ENCODE measurements around the gene TOB2. TPM values are rescaled to one million over a fixed set of nuclear protein-coding genes. Genes with fewer than 3 reads are reported as not detected.
A peak's percentile ranks its signal among the peaks of the same experiment; 100 is the strongest.
"Not testable (repeated sequence)": the region's sequence is repeated elsewhere in the genome, so short reads cannot be mapped to it uniquely, and the experiment has no call there.

Gene TOB2
- polyA plus RNA-seq, 1 experiment: 24.3 TPM

- TF ChIP-seq CTCF (IDR thresholded peaks at IDR 0.05; ENCODE audit: insufficient read depth, low read depth, low read length): no peak
- Histone ChIP-seq H3K27me3 (ENCODE audit: control insufficient read depth, insufficient read depth, low read length) (no peaks in the 10 kb centered on the region), H3K36me3 (ENCODE audit: control insufficient read depth, insufficient read depth, low read length) (no peaks in the 10 kb centered on the region), H3K4me3 (ENCODE audit: low read depth, low read length) (no peak overlapping the region)
- ChIA-PET CTCF (interaction anchor here (0.7 to 1.8 kb wide), 2 partner anchors 106 to 110 kb away, joined by 3 to 10 read pairs; no protein-coding TSS in a partner anchor), POLR2A (no interaction called here)
- DNase-seq (ENCODE audit: low read depth): no peak
Measured at GRCh38 chr22:41407433-41407832, 39.2 kb downstream of the TOB2 start.

GRCh38 chr22:41406410-41406809 is 40.2 kb downstream of the TOB2 start:
- TF ChIP-seq CTCF (IDR thresholded peaks at IDR 0.05; ENCODE audit: insufficient read depth, low read depth, low read length): no peak
- Histone ChIP-seq H3K4me3 (ENCODE audit: low read depth, low read length) (no peak overlapping the region), H3K36me3 (ENCODE audit: control insufficient read depth, insufficient read depth, low read length) (no peaks in the 10 kb centered on the region), H3K27me3 (ENCODE audit: control insufficient read depth, insufficient read depth, low read length) (no peaks in the 10 kb centered on the region)
- CTCF ChIA-PET: interaction anchor here (1.8 kb wide), 1 partner anchor 111 kb away, joined by 10 read pairs; no protein-coding TSS in a partner anchor
- POLR2A ChIA-PET: no interaction called here
- no peak for DNase-seq (ENCODE audit: low read depth)

- ChIA-PET CTCF (interaction anchor here (1.8 to 6.9 kb wide), 4 partner anchors 40 to 120 kb away, joined by 10 to 170 read pairs (median 55); partner anchors contain the start of gene TOB2), POLR2A (no interaction called here)
- Histone ChIP-seq H3K36me3 (ENCODE audit: control insufficient read depth, insufficient read depth, low read length) (no peaks in the 10 kb centered on the region), H3K4me3 (ENCODE audit: low read depth, low read length) (no peak overlapping the region), H3K27me3 (ENCODE audit: control insufficient read depth, insufficient read depth, low read length) (no peaks in the 10 kb centered on the region)
- no peak for DNase-seq (ENCODE audit: low read depth)
- no peak for TF ChIP-seq CTCF (IDR thresholded peaks at IDR 0.05; ENCODE audit: insufficient read depth, low read depth, low read length)
Measured at GRCh38 chr22:41405588-41405987, 41.0 kb downstream of the TOB2 start.

GRCh38 chr22:41403532-41404318 is 42.9 kb downstream of the TOB2 start:
- peak; percentile 98 for TF ChIP-seq CTCF (IDR thresholded peaks at IDR 0.05; ENCODE audit: insufficient read depth, low read depth, low read length)
- Histone ChIP-seq H3K36me3 (ENCODE audit: control insufficient read depth, insufficient read depth, low read length) (no peaks in the 10 kb centered on the region), H3K27me3 (ENCODE audit: control insufficient read depth, insufficient read depth, low read length) (no peaks in the 10 kb centered on the region), H3K4me3 (ENCODE audit: low read depth, low read length) (no peak overlapping the region)
- no peak for DNase-seq (ENCODE audit: low read depth)
- CTCF ChIA-PET: interaction anchor here (0.5 to 6.9 kb wide), 31 partner anchors 9 to 194 kb away, joined by 3 to 170 read pairs (median 5); partner anchors contain the start of genes ACO2, CSDC2, PHF5A and POLR3H
- POLR2A ChIA-PET: no interaction called here

GRCh38 chr22:41402851-41403250 is 43.8 kb downstream of the TOB2 start:
- H3K27me3 ChIP-seq (ENCODE audit: control insufficient read depth, insufficient read depth, low read length); DNase-seq (ENCODE audit: low read depth); H3K4me3 ChIP-seq (ENCODE audit: low read depth, low read length); H3K36me3 ChIP-seq (ENCODE audit: control insufficient read depth, insufficient read depth, low read length): not testable (repeated sequence)
- CTCF ChIA-PET: interaction anchor here (1.1 to 6.9 kb wide), 18 partner anchors 15 to 480 kb away, joined by 3 to 170 read pairs (median 6); partner anchors contain the start of genes TEF and TOB2
- POLR2A ChIA-PET: interaction anchor here (0.6 kb wide), 1 partner anchor 21 kb away, joined by 7 read pairs; no protein-coding TSS in a partner anchor

All from BJ (cell line).